ENCODE data around the gene PMM2.
"Not testable (repeated sequence)": the region's sequence is repeated elsewhere in the genome, so short reads cannot be mapped to it uniquely, and the experiment has no call there.

PMM2 gene

DNA sequence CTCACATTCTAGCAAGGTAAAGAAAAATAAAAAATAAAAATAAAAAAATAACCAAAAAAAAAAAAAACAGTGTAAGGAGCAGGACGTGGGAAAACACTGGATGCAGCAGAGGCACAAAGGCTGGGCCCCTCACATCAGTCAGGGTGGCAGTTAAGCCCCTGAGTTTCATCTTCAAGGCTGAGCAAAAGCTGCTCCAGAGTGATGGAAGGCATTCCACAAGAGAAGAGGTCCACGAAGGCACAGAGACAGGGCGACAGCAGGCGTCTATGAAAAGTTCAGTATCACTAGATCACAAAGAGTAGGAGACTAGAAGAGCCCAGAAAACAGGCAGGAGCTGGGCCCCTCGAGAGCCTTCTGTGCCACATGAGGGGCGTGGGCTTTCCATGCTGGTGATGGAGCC is 12.2 kb upstream of the PMM2 start:
- no peak for DNase-seq

DNA sequence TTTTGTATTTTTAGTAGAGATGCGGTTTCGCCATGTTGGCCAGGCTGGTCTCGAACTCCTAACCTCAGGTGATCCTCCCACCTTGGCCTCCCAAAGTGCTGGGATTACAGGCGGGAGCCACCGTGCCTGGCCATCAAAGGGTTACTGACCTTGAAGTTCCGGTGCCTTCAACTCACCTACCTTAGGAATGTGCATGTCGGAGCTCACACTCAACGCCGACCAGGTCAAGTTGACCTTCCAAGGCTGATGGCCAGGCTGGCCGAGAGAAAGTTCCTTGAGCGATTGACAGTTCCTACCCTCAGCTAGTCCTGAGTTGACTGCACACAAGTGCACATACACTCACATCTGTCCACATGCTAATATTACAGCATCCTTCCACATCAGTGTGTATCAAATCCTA is 11.3 kb upstream of the PMM2 start:
- DNase-seq: not testable (repeated sequence)

- no peak for DNase-seq
Measured at GRCh38 chr16:8788578-8789172, 9.0 kb upstream of the PMM2 start.

GRCh38 chr16:8795091-8795490 is 2.5 kb upstream of the PMM2 start:
- no peak for DNase-seq

DNA sequence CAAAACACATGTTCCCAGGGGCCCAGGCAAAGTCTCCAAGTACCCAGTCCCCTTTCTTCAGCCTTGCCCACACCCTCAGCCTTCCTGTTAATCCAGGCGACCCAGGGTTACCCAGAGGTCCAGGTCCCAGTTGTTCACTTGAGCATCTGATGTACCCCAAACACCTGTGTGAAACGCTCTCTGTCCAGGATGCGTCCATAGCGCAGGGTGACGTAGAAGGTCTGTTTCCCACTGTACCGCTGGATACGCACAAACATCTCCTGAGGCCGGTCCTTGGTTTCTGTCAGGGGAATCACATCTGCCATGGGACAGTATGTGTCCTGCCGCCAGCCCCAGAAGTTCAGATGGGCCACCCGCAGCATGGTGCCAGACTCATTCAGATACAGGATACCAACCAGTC is 1.8 kb upstream of the PMM2 start:
- DNase-seq: no peak

GRCh38 chr16:8796469-8797363 is 923 bp upstream of the PMM2 start:
- DNase-seq: no peak

- DNase-seq: no peak
Measured at GRCh38 chr16:8798174-8798527, 512 bp downstream of the PMM2 start.

DNA sequence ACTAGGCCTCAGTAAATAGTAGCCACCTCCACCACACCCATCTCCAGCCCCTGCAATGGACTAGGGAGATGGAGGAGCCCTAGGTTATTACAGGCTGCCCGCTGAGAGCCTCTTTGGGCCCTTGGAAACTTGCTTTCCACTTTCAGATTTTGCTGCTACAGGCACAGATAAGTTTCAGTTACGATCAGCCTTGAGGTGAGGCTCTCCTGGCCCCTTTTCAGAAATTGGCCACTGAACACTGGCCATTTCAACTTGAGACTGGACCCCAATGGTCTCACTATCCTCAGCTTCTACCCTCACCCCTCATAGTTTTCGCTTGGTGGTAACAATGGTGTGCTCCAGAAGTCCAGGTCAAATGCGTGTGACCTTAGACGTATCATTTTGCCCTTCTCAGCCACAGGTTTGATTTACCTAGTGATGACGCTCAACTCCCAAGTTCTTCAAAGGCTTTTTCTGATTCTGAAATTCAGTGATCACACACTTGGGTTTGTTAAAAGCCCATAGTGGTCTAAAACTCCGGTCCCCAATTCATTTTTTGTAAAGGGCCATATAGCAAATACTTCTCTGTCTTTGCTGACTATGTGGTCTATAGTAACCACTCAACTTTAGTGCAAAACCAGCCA is 1.0 kb downstream of the PMM2 start:
- no peak for DNase-seq

DNA sequence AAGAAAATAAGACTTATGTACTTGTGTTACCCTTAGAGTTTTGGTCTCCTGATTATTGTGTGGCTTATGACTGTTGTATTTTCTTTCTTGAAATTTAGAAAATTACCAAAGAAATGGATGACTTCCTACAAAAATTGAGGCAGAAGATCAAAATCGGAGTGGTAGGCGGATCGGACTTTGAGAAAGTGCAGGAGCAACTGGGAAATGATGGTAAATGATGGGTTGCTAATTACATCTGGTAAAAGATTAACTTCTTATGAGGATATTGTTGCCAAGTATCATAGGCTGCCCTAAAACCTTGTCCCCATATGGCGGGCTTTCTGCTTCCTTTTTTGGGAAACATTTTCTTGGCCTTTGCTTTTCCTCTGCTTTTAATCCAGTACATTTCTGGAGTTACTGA is 4.1 kb downstream of the PMM2 start:
- DNase-seq: no peak

DNA sequence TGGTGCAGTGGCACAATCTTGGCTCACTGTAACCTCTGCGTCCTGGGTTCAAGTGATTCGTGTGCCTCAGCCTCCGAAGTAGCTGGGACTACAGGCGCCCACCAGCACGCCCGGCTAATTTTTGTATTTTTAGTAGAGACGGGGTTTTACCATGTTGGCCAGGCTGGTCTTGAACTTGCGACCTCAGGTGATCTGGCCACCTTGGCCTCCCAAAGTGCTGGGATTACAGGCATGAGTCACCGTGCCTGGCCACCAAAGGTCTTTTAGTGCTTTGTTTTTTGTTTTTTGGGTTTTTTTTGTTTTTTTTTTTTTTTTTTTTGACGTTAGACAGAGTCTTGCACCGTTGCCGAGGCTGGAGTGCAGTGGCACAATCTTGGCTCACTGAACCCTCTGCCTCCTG is 6.1 kb downstream of the PMM2 start:
- DNase-seq: not testable (repeated sequence)

DNA sequence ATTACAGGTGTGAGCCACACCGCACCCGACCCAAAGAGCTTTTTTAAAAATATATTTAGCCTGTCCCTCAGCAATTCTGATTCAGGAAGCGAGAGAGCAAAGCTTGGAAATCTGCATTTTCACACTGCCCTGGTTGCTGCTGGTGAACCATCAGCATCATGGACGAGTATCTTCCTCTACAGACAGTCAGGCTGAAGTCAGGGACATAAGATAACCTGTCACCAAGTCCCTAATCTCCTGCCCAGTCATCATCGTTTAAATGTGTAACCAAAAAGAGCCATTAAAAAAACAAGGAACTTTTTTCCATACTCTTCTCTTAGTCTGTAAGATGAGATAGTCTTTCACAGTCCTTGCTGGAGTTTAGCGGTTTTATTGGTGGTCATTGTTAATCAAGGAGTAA is 6.7 kb downstream of the PMM2 start:
- no peak for DNase-seq

- DNase-seq: no peak
Measured at GRCh38 chr16:8806272-8806983, 8.8 kb downstream of the PMM2 start.

- no peak for DNase-seq
Measured at GRCh38 chr16:8807189-8807588, 9.6 kb downstream of the PMM2 start.

- no peak for DNase-seq
Measured at GRCh38 chr16:8808009-8808408, 10.4 kb downstream of the PMM2 start.

DNA sequence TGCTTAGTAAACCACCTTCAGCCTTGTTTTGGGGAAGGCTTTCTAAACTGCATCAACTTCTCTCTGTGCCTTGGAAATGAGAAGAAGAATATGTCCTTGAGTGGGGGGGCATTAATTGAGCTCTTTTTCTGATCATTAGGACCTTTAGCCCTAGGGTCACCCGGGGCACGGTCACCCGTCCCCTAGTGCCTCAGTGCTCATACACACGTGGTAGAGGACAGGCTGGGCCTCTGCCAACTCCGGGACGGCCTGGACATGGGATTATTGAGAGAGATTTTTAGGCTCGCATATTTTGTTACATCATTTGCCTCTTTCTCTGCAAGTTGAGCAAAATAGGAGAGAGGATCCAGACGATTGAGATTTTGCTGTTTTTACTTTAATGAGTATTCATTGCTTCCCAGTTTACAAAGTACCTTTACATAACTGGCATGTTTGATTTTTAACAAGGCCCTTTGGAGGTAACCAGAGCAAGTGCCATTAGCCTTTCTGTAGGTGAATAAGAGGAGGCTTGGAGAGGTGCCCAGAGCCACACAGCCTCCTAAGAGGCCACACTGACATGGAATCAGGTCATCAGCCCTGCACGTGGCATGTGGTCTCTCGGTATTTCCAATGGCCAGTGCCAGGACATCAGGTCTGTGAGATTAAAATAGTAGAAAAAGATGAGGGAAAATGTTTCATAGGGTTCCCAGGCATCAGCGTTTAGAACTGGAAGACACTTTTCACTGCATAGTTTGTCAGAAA is 11.1 kb downstream of the PMM2 start:
- no peak for DNase-seq

- no peak for DNase-seq
Measured at GRCh38 chr16:8812162-8812843, 14.7 kb downstream of the PMM2 start.

DNA sequence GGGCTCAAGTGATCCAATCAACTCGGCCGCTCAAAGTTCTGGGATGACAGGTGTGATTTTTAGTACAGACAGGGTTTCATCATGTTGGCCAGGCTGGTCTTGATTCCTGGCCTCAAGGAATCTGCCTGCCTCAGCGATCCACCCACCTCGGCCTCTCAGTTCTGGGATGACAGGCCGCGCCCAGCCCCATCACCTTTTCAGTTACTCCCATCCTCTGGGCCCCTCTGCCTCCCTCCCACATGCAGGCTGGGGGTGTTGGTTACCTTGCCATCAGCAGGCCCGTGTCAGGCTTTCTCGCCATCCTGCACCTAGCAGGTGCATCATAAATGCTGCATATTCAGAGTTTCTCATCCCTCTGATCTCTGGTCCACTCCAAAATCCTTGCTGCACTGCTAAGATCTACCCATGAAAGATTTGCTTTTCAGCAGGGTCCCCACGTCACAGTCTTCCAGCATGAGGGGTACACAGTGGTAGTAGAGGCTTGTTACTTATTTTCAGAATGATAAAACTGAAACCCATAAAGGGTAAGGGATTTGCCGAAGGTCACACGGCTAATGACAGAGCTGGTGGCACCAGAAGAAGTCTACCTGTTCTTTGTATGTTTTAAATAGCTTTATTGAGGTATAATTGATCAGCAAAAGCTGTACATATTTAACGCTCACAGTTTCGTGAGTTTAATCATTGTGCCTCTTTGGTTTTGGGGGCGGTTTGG is 16.6 kb downstream of the PMM2 start:
- DNase-seq: no peak

GRCh38 chr16:8816967-8817655 is 19.5 kb downstream of the PMM2 start:
- DNase-seq: no peak

DNA sequence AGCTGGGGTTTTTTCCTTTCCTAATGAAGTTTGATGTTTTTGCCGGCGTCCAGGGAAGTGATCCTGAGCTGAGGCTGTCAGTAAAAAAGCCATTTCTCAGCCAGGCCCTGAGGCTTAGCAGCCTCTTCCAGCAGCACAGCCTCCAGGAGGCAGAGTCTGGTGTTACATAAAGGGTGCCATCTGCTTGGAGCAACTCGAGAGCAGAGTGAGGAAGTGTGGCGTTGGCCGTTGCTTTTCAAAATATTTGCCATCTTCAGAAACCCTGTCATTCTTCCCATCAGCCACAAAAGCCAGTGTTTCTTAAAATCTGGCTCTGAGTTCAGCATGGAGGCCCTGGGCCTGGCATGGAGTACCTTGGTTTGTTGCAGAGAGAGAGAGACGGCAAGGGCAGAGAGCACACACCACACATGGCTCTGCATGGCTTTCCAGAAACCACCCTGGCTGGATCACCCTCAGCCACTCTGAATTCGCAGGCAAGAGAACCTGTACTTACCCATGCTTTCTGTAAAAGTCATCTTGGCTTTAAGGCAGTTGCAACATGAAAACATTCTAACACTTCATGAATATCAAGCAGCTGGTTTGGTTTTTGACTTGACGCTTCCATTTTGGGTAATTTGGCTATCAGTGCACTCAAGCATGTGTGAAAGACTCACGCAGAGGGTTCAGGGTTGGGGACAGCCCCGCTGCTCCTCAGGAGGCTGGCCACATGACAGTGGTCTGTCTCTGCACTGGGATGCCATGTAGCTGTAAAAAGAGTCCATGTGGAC is 21.0 kb downstream of the PMM2 start:
- DNase-seq: no peak

- no peak for DNase-seq
Measured at GRCh38 chr16:8819411-8820034, 21.9 kb downstream of the PMM2 start.

Data from NCI-H2029 treated with DMSO at 0.1 percent for 48 hours (cell line).